ENCODE measurements around the gene DISC1.
"Not testable (repeated sequence)": the region's sequence is repeated elsewhere in the genome, so short reads cannot be mapped to it uniquely, and the experiment has no call there.

Gene DISC1

GRCh38 chr1:231699784-231700183 lies 73.2 kb downstream of the DISC1 start:
- DNase-seq (ENCODE audit: low spot score), result no peak

- no peak for DNase-seq (ENCODE audit: low spot score)
Measured at GRCh38 chr1:231701306-231701705, 74.7 kb downstream of the DISC1 start.

- no peak for DNase-seq (ENCODE audit: low spot score)
Measured at GRCh38 chr1:231702331-231702730, 75.7 kb downstream of the DISC1 start.

- no peak for DNase-seq (ENCODE audit: low spot score)
Measured at GRCh38 chr1:231702804-231703203, 76.2 kb downstream of the DISC1 start.

- DNase-seq (ENCODE audit: low spot score), result no peak
Measured at GRCh38 chr1:231705806-231706760, 79.5 kb downstream of the DISC1 start.

GRCh38 chr1:231706934-231707333 lies 80.3 kb downstream of the DISC1 start:
- no peak for DNase-seq (ENCODE audit: low spot score)

- no peak for DNase-seq (ENCODE audit: low spot score)
Measured at GRCh38 chr1:231707407-231707806, 80.8 kb downstream of the DISC1 start.

- no peak for DNase-seq (ENCODE audit: low spot score)
Measured at GRCh38 chr1:231708394-231708793, 81.8 kb downstream of the DISC1 start.

GRCh38 chr1:231714440-231714839 lies 87.8 kb downstream of the DISC1 start:
- no peak for DNase-seq (ENCODE audit: low spot score)

- no peak for DNase-seq (ENCODE audit: low spot score)
Measured at GRCh38 chr1:231715816-231716722, 89.5 kb downstream of the DISC1 start.

- DNase-seq (ENCODE audit: low spot score), result no peak
Measured at GRCh38 chr1:231716879-231717278, 90.3 kb downstream of the DISC1 start.

- DNase-seq (ENCODE audit: low spot score), result no peak
Measured at GRCh38 chr1:231719485-231720183, 93.0 kb downstream of the DISC1 start.

- no peak for DNase-seq (ENCODE audit: low spot score)
Measured at GRCh38 chr1:231720652-231721325, 94.2 kb downstream of the DISC1 start.

GRCh38 chr1:231721436-231721835 lies 94.8 kb downstream of the DISC1 start:
- no peak for DNase-seq (ENCODE audit: low spot score)

- DNase-seq (ENCODE audit: low spot score), result no peak
Measured at GRCh38 chr1:231722356-231722755, 95.8 kb downstream of the DISC1 start.

GRCh38 chr1:231723146-231723545 lies 96.6 kb downstream of the DISC1 start:
- DNase-seq (ENCODE audit: low spot score), result no peak

GRCh38 chr1:231724041-231724440 lies 97.5 kb downstream of the DISC1 start:
- DNase-seq (ENCODE audit: low spot score), result no peak

- peak; percentile 48 for DNase-seq (ENCODE audit: low spot score)
Measured at GRCh38 chr1:231724876-231725647, 98.5 kb downstream of the DISC1 start.

GRCh38 chr1:231727171-231727570 lies 100.6 kb downstream of the DISC1 start:
- no peak for DNase-seq (ENCODE audit: low spot score)

- not testable (repeated sequence) for DNase-seq (ENCODE audit: low spot score)
Measured at GRCh38 chr1:231728987-231729386, 102.4 kb downstream of the DISC1 start.

GRCh38 chr1:231729544-231729943 lies 103.0 kb downstream of the DISC1 start:
- no peak for DNase-seq (ENCODE audit: low spot score)

All from pons (tissue), 1 donor.